HG02870 (cell line): ENCODE data around the gene CDC42EP1.
"Not testable (repeated sequence)": the region's sequence is repeated elsewhere in the genome, so short reads cannot be mapped to it uniquely, and the experiment has no call there.

Experiments
- ATAC-seq: cut with Tn5 transposase; IDR thresholded peaks from one replicate; pipeline ENCODE4 v1.9.1; 2021; ENCODE audit warnings: mild to moderate bottlenecking, moderate library complexity; ENCODE audit not compliant: unreplicated experiment

The CDC42EP1 gene

GRCh38 chr22:37609240-37610152, 49.2 kb downstream of the CDC42EP1 start:
- ATAC-seq: no peak

- not testable (repeated sequence) for ATAC-seq
Observed at GRCh38 chr22:37610153-37610475, 49.8 kb downstream of the CDC42EP1 start.

- no peak for ATAC-seq
Observed at GRCh38 chr22:37610480-37611129, 50.3 kb downstream of the CDC42EP1 start.

- no peak for ATAC-seq
Observed at GRCh38 chr22:37611207-37611606, 50.9 kb downstream of the CDC42EP1 start.

- no peak for ATAC-seq
Observed at GRCh38 chr22:37616201-37617083, 56.2 kb downstream of the CDC42EP1 start.

GRCh38 chr22:37617431-37617830, 57.2 kb downstream of the CDC42EP1 start:
- no peak for ATAC-seq

- ATAC-seq: no peak
Observed at GRCh38 chr22:37618072-37618656, 57.9 kb downstream of the CDC42EP1 start.

GRCh38 chr22:37618674-37619073, 58.4 kb downstream of the CDC42EP1 start:
- ATAC-seq: no peak
